Mesenteric fat pad (tissue), 1 donor: ENCODE measurements around the gene EDN2. TPM values are rescaled to one million over a fixed set of nuclear protein-coding genes. Genes with fewer than 3 reads are reported as not detected.

Source experiments
- DNase-seq: peaks from one replicate; pipeline ENCODE4 v3.0.0-alpha.2; 2020; ENCODE audit warnings: low spot score
- total RNA-seq: library from RNA; stranded (reverse); fragmentation: NEBNext Ultra II Directional; extraction: Animal tissue kit (Norgen Biotek cat#: 25700); gene quantifications from one replicate; pipeline ENCODE4 v1.2.1, GENCODE V29; 2021
- donor health status: DM: yes; HTN: yes; CAD: no.

EDN2 gene
- total RNA-seq, 1 donor from 2014 or later: not detected

DNA sequence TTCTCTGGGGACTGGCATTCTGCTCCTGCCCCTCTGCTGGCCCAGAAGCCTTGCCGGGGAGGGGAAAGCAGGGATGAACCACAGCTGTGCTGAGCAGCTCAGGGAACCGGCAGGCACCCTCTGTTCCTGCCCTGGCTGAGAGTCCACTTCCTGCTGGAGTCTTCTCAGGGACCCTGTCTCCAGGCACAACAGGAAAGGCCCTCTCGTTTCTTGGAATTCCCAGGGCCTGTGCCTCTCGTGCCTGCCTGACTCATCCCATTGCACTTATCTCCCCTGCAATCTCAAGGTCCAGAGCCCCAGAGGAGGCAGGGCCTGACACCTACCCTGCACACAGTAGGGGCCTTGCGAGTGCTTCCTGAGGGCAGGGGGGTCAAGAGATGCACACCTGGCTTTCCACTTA is 1.1 kb upstream of the EDN2 start:
- DNase-seq: no peak

DNA sequence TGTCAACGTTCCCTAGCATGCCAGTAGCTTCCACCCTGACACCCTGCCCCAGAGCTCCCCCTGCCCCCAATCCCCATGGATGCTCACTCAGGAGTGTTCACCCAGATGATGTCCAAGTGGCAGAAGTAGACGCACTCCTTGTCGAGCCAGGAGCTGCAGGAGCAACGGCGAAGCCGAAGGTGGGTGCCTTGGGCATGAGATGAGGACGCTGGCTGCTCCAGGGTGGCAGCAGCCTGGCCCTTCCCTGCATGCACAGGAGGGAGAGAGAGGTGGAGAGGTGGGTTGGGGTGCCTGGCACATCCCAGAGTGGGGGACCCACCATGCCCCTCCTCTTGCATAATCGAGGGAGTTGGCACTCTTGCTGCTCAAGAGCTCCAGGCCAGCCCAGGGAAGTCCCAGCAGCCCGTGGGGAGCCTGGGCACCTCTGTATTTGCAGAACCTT is 502 bp downstream of the EDN2 start:
- DNase-seq: no peak

DNA sequence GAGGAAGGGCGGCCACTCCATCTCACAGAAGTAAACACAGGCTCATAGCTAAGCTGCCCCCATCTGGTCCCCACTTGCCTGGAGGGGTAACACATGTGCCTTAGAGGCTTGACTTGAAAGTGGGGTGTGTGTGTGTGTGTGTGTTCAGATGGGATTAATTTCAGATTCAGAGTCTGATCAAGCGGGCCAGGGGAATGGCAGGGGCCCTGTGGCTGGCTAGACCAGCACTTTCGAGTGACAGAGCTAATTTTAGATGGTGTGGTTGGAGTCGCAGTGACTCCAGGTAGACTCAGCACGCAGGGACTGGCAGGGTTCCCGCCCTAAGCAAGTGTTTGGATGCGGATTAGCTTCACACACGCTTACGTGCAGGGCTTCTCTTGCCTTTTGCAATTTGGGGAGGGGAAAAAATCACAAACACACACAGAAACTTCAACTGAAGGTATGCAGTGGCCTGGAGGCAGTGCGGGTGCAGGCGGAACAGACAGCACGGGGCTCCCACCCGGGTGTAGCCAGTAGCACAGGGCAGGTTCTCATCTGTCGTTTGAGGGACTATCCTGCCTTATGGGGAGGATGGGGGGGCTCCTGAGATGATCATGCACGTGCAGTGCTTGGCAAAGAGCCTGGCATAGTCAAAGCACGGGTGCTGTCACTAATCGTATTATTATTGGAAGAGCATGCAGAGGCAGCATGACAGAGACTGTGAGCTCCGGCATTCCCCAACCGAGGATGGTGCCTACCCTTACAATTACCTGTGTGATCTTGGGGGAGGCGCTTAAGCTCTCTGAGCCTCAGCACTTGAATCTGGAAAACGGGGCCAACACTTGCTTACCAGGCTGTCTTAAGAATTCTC is 1.3 kb downstream of the EDN2 start:
- no peak for DNase-seq

DNA sequence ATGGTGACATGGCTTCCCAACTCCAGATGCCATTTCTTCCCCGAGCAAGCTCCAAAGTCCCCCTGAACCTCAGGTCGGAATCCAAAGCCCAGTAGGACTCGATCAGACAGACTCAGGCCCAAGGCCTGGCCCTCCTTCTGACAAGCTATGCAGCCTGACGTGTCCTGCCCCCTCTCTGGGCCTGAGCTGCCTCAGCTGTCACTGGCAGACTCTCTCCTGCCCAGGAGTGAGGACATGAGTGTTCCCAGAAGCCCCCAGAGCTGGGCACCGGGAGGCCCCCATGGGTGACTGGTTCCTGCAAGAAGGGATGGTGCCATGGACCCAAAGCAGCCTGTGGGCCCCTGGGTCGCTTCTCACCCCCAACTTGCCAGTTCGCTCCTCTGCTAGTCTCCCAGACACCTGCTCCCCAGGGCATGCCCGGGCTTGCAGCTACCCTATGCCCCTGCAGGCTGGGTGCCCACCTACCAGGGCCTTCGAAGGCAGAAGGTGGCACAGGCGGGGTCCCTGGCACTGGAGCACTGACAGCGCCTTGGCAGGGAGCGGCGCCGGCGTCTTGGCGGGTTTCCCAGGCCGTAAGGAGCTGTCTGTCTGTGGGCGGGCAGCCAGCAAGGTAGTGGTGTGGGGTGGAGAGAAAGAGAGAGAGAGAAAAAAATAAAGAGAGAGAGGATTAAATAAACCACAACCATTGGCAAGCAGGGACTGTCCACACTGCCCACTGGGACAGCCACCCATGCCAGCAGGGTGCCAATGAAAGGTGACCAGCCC is 2.3 kb downstream of the EDN2 start:
- no peak for DNase-seq

DNA sequence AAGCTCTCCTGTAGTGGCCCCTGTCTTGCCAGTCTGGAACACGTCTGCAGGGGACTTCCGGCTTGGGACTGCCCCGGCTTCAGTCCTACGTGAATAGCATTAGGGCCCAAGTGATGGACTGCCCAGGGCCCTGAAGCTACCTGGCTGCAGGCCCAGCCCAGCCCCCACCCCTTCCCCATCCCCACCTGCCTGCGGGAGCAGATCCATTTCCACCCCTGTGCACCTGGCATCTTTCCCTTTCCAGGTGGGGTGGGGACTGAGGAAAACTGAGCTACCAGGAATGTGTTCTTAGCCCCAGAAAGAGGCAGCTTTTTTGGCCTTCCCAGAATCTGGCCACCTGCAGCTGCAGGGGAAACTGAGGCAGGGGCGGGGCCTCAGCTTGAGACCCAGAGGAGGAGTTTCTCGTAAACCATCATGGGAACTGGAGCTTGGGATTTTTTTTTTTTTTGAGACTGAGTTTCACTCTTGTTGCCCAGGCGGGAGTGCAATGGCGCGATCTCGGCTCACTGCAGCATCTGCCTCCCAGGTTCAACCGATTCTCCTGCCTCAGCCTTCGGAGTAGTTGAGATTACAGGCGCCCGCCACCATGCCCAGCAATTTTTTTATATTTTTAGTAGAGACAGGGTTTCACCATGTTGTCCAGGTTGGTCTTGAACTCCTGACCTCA is 3.2 kb downstream of the EDN2 start:
- DNase-seq: no peak

DNA sequence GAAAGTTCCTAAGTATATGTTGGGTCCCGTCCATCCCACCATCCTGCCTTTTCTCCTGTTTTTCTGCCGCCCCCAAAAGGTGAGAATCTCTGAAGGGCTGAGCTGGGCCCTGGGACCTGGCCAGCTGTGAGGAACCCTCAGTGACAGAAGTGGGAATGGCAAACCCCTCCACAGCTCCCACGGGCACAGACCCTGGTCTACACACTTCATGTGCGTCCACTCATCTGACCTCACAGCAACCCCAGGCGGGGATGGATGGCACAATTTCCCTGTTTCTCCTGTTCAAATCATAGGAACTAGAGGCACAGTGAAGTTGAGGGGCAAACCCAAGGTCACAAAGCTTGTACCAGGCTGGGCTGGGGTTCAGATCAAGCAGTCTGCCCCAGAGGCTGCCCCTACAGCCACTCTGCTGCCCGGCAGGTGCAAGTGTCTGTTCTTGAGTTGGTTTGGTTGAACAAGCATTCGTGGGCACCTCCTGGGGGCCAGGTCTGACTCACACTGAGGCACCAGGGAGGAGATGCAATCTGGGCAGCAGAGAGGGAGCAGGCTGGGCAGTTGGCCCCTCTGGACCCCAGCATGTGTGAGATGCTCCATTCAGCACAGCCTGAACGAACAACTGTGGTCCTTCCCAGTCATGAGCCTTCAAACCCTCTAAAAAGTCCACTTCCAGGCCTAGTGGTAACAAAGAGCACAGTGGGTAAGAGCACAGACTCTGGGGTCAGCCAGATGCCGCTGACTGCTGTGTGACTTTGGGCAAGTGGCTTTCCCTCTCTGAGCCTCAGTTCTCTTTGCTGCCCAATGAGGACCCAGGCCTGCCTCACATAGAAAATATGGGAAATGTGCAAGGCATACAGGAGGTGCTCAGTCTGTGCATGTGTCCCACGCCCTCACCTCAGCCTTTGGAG is 4.0 kb downstream of the EDN2 start:
- DNase-seq: no peak

DNA sequence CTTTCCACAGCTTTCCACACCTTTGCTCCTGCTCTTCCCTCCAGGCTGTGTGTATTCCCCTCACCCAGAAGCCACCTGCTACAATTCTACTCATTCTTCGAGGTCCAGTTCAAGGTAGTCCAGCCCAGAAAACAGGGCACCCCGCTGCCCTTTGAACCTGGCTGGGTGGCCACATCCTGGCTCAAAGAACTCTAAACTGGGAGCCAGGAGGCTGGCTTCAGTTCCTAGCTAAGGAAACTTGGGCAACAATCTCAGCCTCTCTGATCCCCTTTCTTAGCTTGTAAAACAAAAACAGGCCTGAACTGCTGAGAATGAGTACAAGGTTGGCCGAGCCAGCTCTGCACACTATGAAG is 4.7 kb downstream of the EDN2 start:
- DNase-seq: no peak

DNA sequence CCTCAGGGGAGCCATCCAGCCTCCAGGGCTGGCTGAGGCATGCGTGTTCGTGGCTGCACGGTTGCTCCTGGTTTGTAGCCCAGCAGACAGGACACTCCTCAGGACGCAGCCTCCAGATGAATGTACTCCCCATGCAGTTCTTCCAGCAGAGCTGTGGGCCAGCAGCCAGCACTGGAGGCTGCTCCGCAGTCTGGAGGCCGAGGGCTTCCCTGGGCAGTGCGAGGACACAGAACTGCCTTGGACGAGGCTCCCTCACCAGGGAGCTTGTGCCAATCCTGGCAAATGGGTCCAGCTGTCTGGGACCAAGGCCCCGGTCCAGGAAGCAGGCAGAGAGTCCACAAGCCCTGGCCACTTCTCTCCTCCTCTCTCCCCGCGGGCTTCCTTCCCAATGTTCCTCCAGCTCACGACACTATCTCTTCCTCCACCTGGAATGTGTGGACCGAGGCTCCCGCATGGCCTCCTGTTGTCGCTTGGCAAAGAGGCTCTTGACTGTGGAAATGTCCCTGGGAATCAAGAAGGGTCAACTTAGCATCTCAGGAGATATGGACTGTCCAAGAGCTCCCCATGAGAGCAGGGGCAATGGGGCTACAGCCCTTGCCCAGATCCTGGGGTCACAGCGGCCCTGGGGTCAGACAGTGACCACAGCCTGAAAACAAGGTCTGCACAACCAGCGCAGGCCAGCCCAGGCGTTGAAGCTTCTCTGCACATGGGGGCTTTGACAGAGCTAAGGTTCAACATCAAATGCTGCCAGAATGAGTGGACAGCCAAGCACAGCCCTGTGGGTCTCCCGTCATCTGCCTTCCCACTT is 5.3 kb downstream of the EDN2 start:
- DNase-seq: no peak

DNA sequence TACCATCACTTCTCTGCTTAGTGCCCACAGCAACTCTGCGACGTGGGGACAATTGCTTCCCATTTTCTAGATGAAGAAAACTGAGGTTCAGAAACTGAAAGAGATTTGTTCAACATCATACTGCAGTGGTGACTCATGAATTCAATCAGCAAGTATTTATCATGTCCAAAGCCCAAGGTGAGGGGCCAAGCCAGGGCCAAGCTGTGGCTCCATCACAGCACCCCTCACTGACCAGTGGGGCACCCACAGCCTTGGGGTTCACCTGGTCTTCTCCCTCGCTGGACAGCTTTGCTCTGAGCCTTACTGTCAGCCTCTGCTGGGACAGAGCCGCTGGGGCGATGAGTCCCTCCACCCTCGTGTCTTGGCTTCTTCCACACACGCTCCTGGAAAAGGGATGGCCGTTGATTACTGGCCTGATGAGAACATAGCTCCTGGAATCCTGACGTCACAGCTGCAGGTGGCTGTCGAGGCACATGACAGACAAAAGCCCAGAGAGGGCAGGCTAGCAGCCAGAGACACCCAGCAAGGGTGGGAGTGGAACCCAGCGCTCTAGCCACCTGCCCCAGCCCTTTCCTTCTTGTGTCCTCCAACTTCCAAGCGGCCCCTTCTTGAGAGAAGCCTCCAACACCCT is 6.2 kb downstream of the EDN2 start:
- DNase-seq: no peak

DNA sequence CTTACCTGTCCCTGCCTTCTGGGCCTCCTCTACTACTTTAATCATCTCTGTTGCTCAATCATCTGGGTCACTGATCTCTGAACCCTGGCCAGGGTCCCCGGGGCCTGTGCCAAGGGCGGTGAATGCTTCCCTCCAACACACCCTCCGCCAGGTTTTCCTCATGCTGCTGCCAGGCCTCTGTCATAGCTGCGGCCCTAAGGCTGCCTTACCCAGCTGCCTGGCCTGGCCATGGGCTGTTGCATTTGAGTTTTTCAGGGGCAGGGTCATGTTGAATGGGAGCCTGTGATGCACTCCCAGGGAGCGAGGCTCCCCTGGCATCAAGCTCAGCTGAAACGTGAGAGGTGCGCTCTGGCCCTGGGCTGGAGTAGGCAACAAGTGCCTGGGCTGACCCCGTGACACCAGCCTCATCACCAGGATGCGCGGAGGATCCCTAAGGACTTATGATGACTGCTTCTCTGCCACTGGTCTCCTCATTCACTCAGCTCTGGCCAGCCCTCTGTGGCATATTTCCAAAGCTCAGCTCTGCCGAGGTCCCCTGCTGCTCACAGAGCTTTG is 7.6 kb downstream of the EDN2 start:
- DNase-seq: no peak

DNA sequence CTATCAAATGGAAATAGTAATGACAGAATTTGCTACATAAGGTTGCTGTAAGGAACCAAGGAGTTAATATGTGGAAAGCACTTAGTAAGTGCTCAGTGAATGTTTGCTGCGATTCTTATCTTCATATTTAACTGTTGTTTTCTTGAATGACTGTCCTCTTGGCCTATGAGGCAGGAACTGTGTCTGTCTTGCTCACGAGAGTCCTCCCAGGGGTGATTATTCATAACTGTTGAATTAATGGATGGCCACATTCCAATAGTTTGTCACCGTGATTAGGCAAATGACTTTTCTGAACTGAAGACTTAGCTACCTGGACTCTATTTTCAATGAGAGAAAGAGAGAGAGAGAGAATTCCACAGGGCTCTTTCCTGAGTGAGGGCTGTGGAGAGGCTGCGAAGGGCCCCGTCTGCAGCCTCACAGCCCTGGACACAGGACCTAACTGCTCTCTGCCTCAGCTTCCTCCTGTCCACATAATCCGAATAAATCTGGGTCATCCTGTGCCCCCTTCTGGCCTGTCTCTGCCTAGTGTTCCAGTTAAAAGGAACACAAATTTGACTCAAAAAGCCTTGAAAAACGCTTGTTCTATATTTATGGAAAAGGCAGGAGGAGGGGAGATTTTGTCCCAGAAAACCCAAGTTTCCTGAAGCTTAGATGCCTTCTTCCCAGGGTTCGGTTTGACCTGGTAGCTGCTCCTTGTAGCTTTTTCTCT is 8.5 kb downstream of the EDN2 start:
- no peak for DNase-seq

DNA sequence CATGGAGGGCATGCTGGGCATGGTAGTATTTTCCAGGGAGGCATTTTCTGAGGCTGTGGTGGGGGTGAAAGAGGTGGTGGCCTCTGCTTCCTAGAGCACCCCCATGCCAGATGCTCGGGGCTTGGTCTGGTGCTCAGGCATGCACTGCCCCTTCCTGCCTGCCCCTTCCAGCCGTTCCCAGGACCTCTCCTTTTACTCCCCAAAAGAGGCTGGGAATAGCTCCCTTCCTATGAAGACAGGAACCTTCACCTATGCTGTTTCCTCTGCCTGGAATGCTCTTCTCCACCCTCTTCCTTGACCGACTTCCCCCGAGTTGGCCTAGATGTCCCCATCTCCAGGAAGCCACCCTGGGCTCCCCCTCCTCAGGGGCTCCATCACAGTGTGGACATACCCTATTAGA is 9.1 kb downstream of the EDN2 start:
- no peak for DNase-seq

DNA sequence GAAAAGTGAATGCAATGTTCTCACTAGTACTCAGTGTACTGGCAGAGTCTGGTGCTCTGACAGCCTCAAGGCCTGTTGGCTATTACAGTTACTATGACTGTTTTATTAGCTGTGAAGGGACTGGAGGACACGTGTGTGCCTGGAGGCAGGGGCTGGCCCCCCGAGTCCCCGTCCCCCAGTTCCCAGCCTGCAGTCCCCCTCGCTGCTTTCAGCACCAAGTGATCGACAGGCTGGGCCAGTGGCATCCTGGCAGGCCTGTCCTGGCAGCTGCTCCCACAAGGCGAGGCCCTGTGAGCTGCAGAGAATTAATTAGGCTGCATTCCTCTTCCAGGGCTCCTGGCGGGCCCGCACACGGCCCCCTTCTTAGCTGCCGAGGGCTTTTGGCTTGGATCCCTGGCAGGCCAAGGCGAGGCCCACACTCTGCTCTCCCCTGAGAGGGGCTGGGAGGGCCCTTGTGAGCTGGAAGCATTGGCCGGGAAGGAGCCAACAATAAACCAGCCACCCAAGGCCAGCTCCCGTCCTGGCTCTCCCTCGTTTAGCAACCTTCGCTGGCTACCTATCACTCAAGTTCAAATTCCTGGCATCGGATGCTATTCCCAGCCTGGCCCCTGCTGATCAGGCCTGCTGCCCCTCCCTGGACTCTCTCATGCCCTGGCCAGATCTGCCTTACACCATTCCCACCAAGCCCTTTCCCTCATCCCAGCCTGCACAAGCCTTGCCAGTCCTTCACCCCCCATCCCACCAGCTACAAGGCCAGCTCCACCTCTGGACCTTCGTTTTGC is 9.8 kb downstream of the EDN2 start:
- DNase-seq: no peak

DNA sequence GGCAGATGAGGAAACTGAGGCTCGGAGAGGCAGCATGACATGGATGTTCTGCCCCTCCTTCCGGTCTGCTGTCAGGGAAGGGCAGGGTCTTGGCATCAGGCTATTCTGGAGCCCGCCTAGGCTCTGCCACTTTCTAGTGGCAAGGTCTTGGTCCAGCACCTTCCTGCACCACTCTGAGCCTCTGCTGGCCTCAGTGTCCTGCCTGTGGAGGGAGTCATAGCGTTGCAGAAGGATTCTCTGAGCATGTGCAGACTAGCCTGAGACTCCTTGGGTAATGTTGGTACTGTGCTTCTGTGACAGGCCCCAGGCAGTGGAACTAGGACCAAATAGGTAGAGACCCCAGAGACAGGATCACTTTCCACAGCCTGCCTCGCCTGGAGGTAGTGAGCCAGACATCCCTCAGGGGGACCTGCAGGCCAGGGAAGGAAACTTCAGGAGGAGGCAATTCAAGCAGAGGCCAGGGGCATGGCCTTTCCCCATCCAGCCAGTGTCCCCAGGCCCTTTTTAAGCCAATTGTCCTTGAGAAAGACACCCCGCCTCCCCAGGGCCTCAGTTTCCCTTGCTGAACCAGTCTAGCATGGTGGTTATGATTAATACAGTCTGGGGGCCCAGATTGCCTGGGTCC is 10.6 kb downstream of the EDN2 start:
- DNase-seq: no peak

DNA sequence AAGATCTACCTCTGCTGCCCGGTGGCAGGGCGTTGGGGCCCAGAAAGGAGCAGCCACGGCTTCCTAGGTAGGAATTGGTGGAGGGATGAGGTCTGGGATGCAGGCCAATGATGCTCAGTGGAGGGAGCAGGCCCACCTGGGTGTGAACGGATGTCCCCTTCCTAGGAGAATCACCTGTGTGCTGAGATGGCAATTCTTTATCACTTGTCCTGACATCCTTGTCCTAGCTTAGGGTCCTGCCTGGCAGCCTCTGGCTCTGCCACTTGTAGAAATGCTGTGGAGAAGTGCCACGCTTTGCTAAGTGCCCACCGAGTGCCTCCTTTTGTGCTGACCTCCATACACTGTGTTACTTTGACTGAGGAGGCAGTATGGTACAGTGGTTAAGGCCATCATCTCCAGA is 12.8 kb downstream of the EDN2 start:
- no peak for DNase-seq

DNA sequence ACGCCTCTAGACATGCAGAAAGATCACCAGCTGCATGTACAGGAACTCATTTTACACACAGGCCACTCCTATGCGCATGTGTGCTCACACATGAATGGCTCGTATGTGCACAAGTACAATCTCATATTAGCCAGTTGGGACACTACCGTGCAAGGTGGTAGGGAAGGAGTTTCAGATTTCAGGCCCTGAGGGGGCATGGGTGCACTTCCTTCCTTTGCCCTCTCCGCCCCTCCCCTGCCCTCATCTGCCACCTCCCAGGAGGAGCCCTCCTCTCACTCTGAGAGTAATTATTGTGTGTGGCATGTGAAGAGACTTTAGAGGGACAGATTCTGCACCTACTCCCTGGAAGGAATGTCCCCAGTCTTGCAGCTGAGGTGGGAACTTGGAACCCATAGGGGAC is 14.8 kb downstream of the EDN2 start:
- DNase-seq: no peak

DNA sequence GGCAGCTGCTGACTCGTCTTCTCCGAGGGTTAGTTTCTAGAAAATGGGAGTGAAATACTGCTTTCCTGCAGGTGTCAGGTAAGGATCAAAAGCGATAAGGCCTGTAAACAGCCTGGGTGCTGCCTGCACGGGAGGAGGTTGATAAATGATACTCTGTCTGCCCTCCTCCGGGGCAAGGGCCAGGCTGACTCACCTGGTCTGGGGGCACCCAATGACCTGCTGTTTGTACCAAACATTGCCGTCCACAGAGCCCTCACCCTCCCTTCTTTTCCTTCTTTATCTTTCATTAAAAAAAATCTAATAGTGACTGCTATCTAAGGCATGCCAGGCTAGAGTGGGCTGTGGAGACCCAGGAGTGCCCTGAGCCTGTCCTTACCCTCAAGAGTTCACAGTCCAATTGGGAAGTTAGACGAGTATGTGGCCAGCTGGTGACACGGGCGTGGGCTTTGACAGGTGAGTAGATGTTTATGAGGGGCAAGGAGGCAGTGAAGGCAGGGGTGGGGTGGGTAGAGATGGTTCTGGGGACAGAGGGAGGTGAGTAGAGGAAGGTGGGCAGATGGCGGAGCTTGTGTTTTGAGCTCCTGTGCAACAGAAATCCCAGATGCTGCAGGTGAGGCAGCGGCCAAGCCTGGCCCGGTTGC is 16.2 kb downstream of the EDN2 start:
- DNase-seq: no peak
